ENCODE results near the gene ABI1.

ABI1 gene

DNA sequence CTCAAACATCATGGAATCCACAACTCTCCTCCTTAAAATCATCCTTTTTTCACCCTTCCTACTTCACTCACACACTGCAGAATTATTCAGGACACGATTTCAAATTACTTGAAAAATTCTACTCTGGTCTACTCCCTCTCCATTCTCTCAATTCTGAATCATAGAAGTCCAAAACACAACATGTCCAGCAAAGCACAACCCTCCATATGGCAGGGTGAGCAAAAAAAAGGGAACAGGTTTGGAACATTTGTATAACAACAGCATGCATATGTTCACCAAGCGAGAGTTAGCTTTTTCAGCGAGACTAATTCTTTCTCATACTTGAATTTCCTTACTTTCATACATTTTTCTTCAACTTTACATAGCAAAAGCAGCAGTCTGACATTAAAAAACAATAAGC, 73.4 kb downstream of the ABI1 start:
- DNase-seq = no peak
- no peak overlapping the region for H3K4me3 ChIP-seq (ENCODE audit: low read depth, low read length)
- H3K4me1 ChIP-seq = no peaks in the 10 kb centered on the region
- no peaks in the 10 kb centered on the region for H3K36me3 ChIP-seq
- H3K27me3 ChIP-seq = no peaks in the 10 kb centered on the region
- H3K9me3 ChIP-seq = no peaks in the 10 kb centered on the region; the same call in 1 of the 2 replicates
- TF ChIP-seq CTCF (IDR thresholded peaks at IDR 0.05; ENCODE audit: low read depth, low read length) = no peak

GRCh38 chr10:26781797-26782196, 79.0 kb downstream of the ABI1 start:
- Histone ChIP-seq H3K4me3 (ENCODE audit: low read depth, low read length) (no peak overlapping the region), H3K4me1 (no peaks in the 10 kb centered on the region), H3K27me3 (no peaks in the 10 kb centered on the region), H3K36me3 (no peaks in the 10 kb centered on the region), H3K9me3 (no peaks in the 10 kb centered on the region)
- no peak for DNase-seq
- TF ChIP-seq CTCF (IDR thresholded peaks at IDR 0.05; ENCODE audit: low read depth, low read length) = no peak

- DNase-seq = no peak
- H3K4me3 ChIP-seq (ENCODE audit: low read depth, low read length) = no peak overlapping the region
- no peaks in the 10 kb centered on the region for H3K27me3 ChIP-seq
- no peaks in the 10 kb centered on the region for H3K4me1 ChIP-seq
- H3K36me3 ChIP-seq = no peaks in the 10 kb centered on the region
- no peak for TF ChIP-seq CTCF (IDR thresholded peaks at IDR 0.05; ENCODE audit: low read depth, low read length)
- no peaks in the 10 kb centered on the region for H3K9me3 ChIP-seq
Measured at GRCh38 chr10:26780793-26781601, 79.8 kb downstream of the ABI1 start.

- no peak for TF ChIP-seq CTCF (IDR thresholded peaks at IDR 0.05; ENCODE audit: low read depth, low read length)
- no peaks in the 10 kb centered on the region for H3K4me1 ChIP-seq
Measured at GRCh38 chr10:26780106-26780792, 80.5 kb downstream of the ABI1 start.

DNA sequence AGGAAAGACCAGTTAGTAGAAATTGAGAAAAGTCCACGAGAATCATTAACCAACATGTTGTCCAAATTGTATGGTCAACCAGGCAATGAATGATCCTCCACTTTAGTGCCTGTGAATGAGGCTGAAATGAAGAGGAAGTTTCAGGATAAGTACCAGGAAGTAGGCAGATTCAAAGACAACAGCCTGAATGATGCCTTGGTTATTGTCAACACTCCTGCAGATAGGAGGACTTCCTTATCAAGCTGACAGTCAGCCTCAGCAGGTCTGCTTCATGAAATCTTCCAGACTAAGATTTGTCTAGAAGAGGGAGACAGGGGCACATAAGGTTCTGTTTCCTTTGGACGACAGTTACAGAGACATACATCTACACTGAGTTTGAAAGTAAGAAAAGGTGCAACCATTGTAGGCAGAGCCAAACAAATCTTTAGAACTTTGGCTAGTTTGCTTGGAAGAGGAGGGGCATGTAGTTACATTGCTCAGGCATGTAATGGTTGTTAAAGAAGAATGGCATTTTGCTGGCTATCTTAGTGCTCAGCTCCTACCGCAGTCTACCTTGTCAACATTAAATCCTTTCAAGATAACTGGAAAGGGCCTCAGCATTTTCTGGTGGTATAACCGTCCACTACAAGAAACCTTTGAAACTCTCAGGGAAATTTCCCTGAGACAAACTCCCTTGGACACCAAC, 81.4 kb downstream of the ABI1 start:
- Histone ChIP-seq H3K4me3 (ENCODE audit: low read depth, low read length) (no peak overlapping the region), H3K27me3 (no peaks in the 10 kb centered on the region), H3K4me1 (no peaks in the 10 kb centered on the region), H3K9me3 (no peaks in the 10 kb centered on the region), H3K36me3 (no peaks in the 10 kb centered on the region)
- no peak for DNase-seq
- TF ChIP-seq CTCF (IDR thresholded peaks at IDR 0.05; ENCODE audit: low read depth, low read length) = no peak

More at GRCh38 chr10:26780106-26780792, 80.5 kb downstream of the ABI1 start:
- Histone ChIP-seq H3K9me3 (no peaks in the 10 kb centered on the region), H3K36me3 (no peaks in the 10 kb centered on the region), H3K27me3 (no peaks in the 10 kb centered on the region), H3K4me3 (ENCODE audit: low read depth, low read length) (no peak overlapping the region)
- DNase-seq = no peak

All from BE2C (cell line).